ENCODE data around the gene TTLL11. TPM values are rescaled to one million over a fixed set of nuclear protein-coding genes. Genes with fewer than 3 reads are reported as not detected.
A peak's percentile ranks its signal among the peaks of the same experiment; 100 is the strongest.

TTLL11 gene
- total and polyA plus RNA-seq, 2 experiments from 2014 or later = 4.7 to 6.7 TPM

DNA sequence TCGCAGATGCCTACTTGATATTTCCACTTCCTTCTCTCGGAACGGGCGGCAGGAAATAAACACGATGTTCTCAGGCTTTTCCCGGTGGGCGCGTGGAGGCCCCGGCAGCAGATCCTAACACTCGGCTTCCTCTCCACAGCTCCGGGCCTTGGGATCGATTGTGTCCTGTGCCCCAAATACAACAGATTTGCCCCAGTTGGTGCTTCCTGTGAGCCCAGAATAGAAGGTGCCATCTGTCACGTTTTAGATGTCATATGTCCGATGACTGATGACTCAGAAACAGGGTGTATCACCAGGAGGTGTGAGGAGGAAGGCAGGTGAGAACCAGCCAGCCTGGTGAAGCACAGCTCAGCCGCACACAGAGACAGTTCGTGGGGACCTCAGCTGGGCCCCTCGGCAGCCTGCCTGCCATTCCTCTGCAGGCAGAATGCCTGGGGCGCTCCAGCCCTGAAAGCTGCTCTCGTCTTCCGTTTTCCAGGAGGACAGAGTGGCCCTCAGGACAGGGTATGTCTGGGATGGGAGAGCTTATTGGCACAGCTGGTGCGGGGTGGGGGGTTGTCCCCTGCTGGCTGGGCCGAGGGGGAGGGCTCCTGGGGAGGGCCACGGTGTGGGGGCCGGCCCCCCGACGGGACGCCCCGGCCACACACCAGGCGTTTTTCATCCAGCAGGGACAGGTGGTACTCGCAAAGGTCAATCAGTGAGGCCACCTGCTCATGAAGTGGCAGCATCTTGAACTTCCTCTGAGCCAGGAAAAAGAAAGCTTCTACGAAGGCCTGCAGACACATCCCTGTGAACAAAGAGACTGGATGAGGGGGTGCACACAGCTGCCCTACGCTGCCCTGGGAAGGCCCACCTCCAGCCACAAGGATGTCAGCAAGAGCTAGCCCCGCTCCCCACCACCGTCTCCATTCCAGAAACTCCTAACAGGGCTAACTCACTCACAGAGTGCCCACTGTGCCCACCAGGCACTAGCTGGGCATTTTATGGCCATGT, 270.7 kb downstream of the TTLL11 start:
- TF ChIP-seq, protein P1, sequence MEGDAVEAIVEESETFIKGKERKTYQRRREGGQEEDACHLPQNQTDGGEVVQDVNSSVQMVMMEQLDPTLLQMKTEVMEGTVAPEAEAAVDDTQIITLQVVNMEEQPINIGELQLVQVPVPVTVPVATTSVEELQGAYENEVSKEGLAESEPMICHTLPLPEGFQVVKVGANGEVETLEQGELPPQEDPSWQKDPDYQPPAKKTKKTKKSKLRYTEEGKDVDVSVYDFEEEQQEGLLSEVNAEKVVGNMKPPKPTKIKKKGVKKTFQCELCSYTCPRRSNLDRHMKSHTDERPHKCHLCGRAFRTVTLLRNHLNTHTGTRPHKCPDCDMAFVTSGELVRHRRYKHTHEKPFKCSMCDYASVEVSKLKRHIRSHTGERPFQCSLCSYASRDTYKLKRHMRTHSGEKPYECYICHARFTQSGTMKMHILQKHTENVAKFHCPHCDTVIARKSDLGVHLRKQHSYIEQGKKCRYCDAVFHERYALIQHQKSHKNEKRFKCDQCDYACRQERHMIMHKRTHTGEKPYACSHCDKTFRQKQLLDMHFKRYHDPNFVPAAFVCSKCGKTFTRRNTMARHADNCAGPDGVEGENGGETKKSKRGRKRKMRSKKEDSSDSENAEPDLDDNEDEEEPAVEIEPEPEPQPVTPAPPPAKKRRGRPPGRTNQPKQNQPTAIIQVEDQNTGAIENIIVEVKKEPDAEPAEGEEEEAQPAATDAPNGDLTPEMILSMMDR (IDR thresholded peaks at IDR 0.05; ENCODE audit: low read depth, low read length) = no peak
- H3K4me1 ChIP-seq (ENCODE audit: low read depth) = peaks cover 8% of the 10 kb centered on the region

DNA sequence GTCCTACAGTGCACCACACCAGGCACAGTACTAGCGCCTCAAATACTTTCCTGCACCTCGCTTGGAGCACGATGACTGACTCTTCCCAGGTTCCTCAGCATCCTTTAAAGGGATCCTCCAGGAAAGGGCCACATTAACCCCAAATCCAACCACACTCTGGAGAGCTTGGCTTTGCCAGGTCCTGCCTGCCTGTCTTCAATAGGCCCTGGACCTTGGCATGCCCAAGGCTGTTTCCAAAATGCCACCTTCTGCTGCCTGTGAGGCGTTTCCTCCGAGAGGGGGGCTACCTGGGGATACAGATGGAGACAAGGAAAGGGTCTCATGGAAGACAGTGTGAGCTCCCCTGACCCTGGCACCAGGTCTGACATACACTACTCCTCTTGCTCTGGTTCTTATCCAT, 271.8 kb downstream of the TTLL11 start:
- H3K27me3 ChIP-seq = no peaks in the 10 kb centered on the region
- H3K4me3 ChIP-seq = no peak overlapping the region
- H3K9me3 ChIP-seq (ENCODE audit: low read depth) = no peaks in the 10 kb centered on the region
- no peak for DNase-seq (ENCODE audit: low read depth in 1 of 2, low spot score in 1 of 2)
- H3K4me1 ChIP-seq (ENCODE audit: low read depth) = peaks cover 8% of the 10 kb centered on the region
- no peaks in the 10 kb centered on the region for H3K36me3 ChIP-seq
- H3K27ac ChIP-seq = no peak overlapping the region
- TF ChIP-seq, protein P1 (IDR thresholded peaks at IDR 0.05; ENCODE audit: low read depth, low read length) = no peak

More for the DNA sequence above, 270.7 kb downstream of the TTLL11 start:
- Histone ChIP-seq H3K27me3 (no peaks in the 10 kb centered on the region), H3K36me3 (no peaks in the 10 kb centered on the region), H3K9me3 (ENCODE audit: low read depth) (no peaks in the 10 kb centered on the region), H3K27ac (no peak overlapping the region), H3K4me3 (no peak overlapping the region)
- DNase-seq (ENCODE audit: low read depth in 1 of 2, low spot score in 1 of 2) = no peak

DNA sequence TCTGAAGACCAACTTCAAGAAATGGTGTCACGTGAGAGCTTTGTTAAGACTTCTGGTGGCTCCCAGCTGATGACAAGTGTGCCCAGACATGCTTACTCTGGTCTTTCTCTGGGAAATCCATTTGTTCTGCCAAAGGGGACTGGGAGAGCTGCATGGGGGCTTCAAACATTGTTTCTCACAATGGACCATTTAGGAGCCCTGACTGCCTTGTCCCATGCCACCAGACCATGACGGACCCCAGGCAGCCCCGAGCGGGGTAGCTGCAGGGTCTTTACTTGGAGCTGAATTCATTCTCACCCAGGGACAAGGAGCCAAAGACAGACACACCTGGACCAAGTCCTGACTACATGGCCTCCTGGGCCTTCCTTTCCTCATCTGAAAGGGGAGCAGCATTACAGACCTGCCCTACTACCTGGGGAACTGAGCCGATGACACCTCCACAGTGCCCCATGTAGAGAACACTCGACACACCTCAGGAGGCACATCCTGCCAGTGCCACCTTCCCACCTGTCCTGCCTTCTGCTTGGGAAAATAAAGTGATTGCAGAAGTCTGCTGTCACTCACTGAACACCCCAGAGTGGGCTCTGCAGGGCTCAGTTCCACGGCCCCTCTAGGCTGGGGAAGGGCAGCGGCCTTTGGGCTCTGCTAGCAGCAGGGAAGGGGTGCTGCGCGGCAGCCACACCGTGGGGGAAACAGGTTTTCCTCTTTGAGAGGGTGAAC, 272.7 kb downstream of the TTLL11 start:
- Histone ChIP-seq H3K27ac (no peak overlapping the region), H3K4me3 (no peak overlapping the region), H3K36me3 (no peaks in the 10 kb centered on the region), H3K27me3 (no peaks in the 10 kb centered on the region), H3K4me1 (ENCODE audit: low read depth) (peaks cover 15% of the 10 kb centered on the region), H3K9me3 (ENCODE audit: low read depth) (no peaks in the 10 kb centered on the region)
- TF ChIP-seq, protein P1 (IDR thresholded peaks at IDR 0.05; ENCODE audit: low read depth, low read length) = no peak
- DNase-seq (ENCODE audit: low read depth in 1 of 2, low spot score in 1 of 2) = no peak

DNA sequence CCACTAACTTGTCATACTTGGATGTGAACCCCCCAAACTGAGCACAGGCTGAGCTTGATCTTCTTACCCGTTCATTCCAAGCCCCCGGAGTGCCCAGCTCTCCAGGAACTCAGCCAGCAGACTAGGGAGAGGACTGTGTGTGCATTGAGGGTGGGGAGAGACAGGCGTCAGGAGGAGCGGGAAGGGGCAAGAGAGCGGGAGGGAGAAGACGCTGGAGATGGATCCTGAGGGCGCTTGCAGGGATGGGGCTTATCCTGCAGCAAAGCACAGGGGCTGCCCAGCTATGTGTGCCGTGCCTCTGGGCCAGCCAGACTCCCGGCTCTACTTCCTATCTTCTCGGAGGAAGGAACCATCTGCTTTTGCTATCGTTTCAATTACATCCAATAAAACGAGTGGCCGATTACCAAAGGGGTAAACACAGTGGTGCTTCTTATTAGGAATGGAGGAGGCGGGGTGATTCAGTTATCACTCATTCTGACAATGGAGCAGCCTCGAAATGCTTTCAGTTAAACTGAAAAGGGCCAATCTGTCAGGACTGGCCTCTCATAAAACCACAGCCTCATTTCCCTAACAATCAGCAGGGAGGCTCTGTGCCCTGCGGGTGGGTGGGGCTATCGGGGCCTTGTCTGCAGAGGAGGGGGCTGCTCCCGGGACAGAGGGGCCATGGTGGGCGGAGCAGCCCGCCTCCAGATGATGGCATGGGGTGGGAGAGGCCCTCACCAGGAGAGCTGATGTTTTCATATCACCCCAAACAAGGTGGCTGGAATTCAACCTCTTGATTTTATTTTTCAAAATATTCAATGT, 273.5 kb downstream of the TTLL11 start:
- Histone ChIP-seq H3K4me1 (ENCODE audit: low read depth) (peaks cover 15% of the 10 kb centered on the region), H3K27me3 (no peaks in the 10 kb centered on the region), H3K27ac (no peak overlapping the region), H3K9me3 (ENCODE audit: low read depth) (no peaks in the 10 kb centered on the region), H3K4me3 (no peak overlapping the region), H3K36me3 (no peaks in the 10 kb centered on the region)
- DNase-seq (ENCODE audit: low read depth in 1 of 2, low spot score in 1 of 2) = peak in 1 of 2 donors; percentile 16
- TF ChIP-seq, protein P1 (IDR thresholded peaks at IDR 0.05; ENCODE audit: low read depth, low read length) = no peak

DNA sequence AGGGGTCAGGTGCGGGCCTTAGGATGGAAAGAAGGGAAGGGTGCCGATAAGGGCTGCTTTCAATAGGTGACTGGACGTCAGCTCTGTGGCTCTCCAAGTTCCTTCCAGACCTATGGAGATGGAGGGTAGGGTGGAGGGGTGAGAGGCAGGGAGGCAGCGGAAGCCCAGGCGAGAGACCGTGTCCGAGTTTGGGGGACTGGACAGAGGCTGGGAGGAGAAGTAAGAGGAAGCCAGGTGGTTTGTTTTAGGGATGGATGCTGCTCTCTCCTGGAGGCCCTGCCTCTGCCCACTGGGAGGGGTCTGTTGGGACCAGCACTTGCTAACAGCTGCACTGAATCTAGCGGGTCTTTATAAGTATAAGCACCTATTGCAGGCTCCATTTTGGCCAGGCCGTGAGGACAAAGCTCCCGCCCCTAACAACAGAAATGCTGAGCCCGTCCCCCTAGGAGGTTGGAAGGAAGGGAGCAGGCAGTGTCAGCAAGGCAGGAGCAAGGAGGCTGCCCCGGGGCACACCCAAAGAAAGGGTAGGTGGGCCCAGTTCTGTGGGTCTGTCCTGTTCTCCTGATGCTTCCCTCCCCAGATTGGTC, 274.2 kb downstream of the TTLL11 start:
- H3K4me1 ChIP-seq (ENCODE audit: low read depth) = peaks cover 12% of the 10 kb centered on the region
- TF ChIP-seq, protein P1 (IDR thresholded peaks at IDR 0.05; ENCODE audit: low read depth, low read length) = no peak
- H3K36me3 ChIP-seq = no peaks in the 10 kb centered on the region
- DNase-seq (ENCODE audit: low read depth in 1 of 2, low spot score in 1 of 2) = no peak
- H3K27ac ChIP-seq = no peak overlapping the region
- no peaks in the 10 kb centered on the region for H3K27me3 ChIP-seq
- H3K4me3 ChIP-seq = no peak overlapping the region
- H3K9me3 ChIP-seq (ENCODE audit: low read depth) = no peaks in the 10 kb centered on the region

All from cardiac muscle cell (in vitro differentiated cells and primary cell).